Kidney epithelial cell (primary cell): ENCODE measurements around the gene PODXL2. TPM values are rescaled to one million over a fixed set of nuclear protein-coding genes. Genes with fewer than 3 reads are reported as not detected.

Experiments
- DNase-seq: peaks from one replicate; pipeline ENCODE4 v3.0.0-alpha.2; 2010; ENCODE audit warnings: low read depth
- H3K27me3 ChIP-seq: 2 replicates; pipeline ENCODE4 v1.6.0; 2011; ENCODE audit warnings: low read length; ENCODE audit not compliant: control insufficient read depth, insufficient read depth
- H3K36me3 ChIP-seq: 2 replicates; pipeline ENCODE4 v1.5.1; 2011; ENCODE audit warnings: low read length; ENCODE audit not compliant: control insufficient read depth, insufficient read depth
- H3K4me3 ChIP-seq: 2 replicates; pipeline ENCODE4 v1.5.1; 2011; ENCODE audit warnings: low read depth, mild to moderate bottlenecking, control low read depth, low read length
- CTCF ChIP-seq: IDR thresholded peaks from 2 replicates; pipeline ENCODE4 v1.5.1; 2011; ENCODE audit warnings: mild to moderate bottlenecking, moderate library complexity, low read length, control low read depth, inconsistent platforms; ENCODE audit not compliant: insufficient read depth, poor library complexity, severe bottlenecking
- total RNA-seq: library from RNA; depleted of rRNA; stranded (reverse); fragments of >200 nt; gene quantifications from 2 replicates; pipeline ENCODE4 v1.2.3, GENCODE V29; 2015

The PODXL2 gene
- total RNA-seq, 1 donor from 2014 or later: 69.5 TPM

DNA sequence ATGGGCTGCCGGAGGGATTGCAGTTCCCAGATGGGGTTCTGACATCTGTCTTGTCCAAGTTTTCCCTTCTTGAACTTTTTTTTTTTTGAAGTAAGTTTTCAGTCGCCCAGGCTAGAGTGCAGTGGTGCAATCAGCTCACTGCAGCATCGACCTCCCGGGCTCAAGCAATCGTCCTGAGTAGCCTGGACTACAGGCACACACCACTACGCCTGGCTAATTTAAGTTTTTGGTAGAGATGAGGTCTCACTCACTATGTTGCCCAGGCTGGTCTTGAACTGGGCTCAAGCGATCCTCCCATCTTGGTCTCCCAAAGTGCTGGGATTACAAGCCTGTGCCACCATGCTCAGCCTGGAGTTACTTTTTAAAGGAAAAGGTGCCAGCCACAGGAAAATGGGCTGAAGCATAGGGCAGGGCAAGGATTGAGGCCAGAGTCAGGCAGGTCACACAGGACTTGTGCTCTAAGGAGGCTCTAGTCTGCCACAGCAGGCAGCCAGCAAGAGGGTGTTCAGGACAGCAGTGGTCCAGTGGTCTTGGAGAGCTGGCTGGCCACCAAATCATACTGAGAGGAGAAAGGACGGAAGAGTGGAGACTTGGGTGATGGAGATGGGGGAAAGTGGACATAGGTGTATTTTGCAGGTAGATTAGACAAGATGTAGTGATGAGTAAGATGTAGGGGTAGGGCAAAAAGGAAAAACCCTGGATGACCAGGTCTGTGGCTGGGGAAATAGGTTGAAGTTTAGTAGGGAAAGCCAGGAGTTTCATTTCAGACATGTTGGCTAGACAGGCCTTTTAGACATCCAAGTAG, 6.0 kb upstream of the PODXL2 start:
- Histone ChIP-seq H3K4me3 (no peak overlapping the region), H3K36me3 (no peaks in the 10 kb centered on the region), H3K27me3 (no peaks in the 10 kb centered on the region)
- no peak for TF ChIP-seq CTCF
- DNase-seq: no peak

- Histone ChIP-seq H3K4me3 (no peak overlapping the region), H3K27me3 (peaks cover 6% of the 10 kb centered on the region), H3K36me3 (no peaks in the 10 kb centered on the region)
- DNase-seq: no peak
- TF ChIP-seq CTCF: no peak
Observed at GRCh38 chr3:127624063-127624462, 4.9 kb upstream of the PODXL2 start.

- Histone ChIP-seq H3K36me3 (no peaks in the 10 kb centered on the region), H3K4me3 (no peak overlapping the region), H3K27me3 (peaks cover 15% of the 10 kb centered on the region)
- no peak for TF ChIP-seq CTCF
- DNase-seq: no peak
Observed at GRCh38 chr3:127625821-127626220, 3.2 kb upstream of the PODXL2 start.

DNA sequence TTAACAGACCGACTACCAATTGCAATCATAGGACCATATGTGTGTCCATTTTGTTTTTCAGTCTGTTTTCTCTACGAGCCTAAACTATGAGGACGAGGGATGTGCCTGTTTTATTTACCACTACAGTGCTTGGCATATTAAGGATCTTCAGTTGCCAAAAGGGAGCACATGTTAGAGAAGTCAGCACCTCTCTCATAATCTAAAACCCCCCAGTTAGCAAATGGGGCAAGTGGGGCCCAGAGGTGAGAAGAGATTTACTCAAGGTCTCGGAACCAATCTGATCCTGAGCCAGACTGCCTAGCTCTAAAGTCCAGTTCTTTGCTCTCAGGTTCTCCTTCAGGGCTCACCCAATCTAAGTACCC, 578 bp upstream of the PODXL2 start:
- no peak for DNase-seq
- Histone ChIP-seq H3K36me3 (no peaks in the 10 kb centered on the region), H3K4me3 (no peak overlapping the region), H3K27me3 (peaks cover 15% of the 10 kb centered on the region)
- TF ChIP-seq CTCF: no peak

- Histone ChIP-seq H3K4me3 (peak overlapping the region; percentile 47), H3K27me3 (peaks cover 15% of the 10 kb centered on the region), H3K36me3 (no peaks in the 10 kb centered on the region)
- no peak for TF ChIP-seq CTCF
- no peak for DNase-seq
Observed at GRCh38 chr3:127629467-127630403, 750 bp downstream of the PODXL2 start.
